ENCODE results near the gene OSBPL1A. TPM values are rescaled to one million over a fixed set of nuclear protein-coding genes. Genes with fewer than 3 reads are reported as not detected.

The OSBPL1A gene
- total and polyA plus RNA-seq, 2 experiments from 2014 or later, result 24.6 to 31.3 TPM

GRCh38 chr18:24234850-24235418 lies 162.7 kb downstream of the OSBPL1A start:
- peak overlapping the region; percentile 33 for H3K27ac ChIP-seq

DNA sequence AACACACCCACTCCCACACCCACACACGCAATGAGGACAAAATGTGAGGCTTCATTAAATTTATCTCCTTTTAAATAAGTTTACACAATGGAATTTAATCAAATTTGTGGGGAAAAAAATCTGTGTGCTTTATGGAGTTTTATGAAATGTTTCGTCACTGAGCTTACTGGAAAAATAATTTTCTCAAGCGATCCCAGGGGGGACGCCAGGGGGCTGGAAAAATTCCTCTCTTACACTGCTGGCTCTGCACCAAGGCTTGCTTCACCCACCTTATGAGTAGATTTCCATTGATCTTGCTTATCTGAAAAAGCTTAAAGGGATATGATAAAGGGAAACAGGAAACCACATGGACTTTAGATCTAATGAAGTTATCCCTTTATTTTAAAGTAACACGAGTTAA lies 163.3 kb downstream of the OSBPL1A start:
- H3K4me2 ChIP-seq, result peak overlapping the region; percentile 2
- H3K27me3 ChIP-seq, result no peaks in the 10 kb centered on the region
- peaks cover 38% of the 10 kb centered on the region for H3K4me1 ChIP-seq (ENCODE audit: insufficient read depth)
- no peak overlapping the region for H3K4me3 ChIP-seq
- H2AFZ ChIP-seq, result no peak overlapping the region
- DNase-seq (ENCODE audit: low spot score), result peak; percentile 17
- WGBS (ENCODE audit: low lambda C conversion rate, missing lambda C conversion rate), result 54% methylated on average over 5 of the region's 5 CpGs
- H3K9me2 ChIP-seq (replicated peaks; ENCODE audit: insufficient read depth), result no peaks in the 10 kb centered on the region
- no peaks in the 10 kb centered on the region for H3K9me3 ChIP-seq (ENCODE audit: low read depth)
- peak overlapping the region; percentile 33 for H3K27ac ChIP-seq
- no peaks in the 10 kb centered on the region for H3K79me2 ChIP-seq
- TF ChIP-seq, protein P1, sequence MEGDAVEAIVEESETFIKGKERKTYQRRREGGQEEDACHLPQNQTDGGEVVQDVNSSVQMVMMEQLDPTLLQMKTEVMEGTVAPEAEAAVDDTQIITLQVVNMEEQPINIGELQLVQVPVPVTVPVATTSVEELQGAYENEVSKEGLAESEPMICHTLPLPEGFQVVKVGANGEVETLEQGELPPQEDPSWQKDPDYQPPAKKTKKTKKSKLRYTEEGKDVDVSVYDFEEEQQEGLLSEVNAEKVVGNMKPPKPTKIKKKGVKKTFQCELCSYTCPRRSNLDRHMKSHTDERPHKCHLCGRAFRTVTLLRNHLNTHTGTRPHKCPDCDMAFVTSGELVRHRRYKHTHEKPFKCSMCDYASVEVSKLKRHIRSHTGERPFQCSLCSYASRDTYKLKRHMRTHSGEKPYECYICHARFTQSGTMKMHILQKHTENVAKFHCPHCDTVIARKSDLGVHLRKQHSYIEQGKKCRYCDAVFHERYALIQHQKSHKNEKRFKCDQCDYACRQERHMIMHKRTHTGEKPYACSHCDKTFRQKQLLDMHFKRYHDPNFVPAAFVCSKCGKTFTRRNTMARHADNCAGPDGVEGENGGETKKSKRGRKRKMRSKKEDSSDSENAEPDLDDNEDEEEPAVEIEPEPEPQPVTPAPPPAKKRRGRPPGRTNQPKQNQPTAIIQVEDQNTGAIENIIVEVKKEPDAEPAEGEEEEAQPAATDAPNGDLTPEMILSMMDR (IDR thresholded peaks at IDR 0.05; ENCODE audit: poor library complexity), result no peak
- TF ChIP-seq EZH2 (IDR thresholded peaks at IDR 0.05; ENCODE audit: borderline replicate concordance), result no peak
- no peak for TF ChIP-seq EZH2phosphoT487 (IDR thresholded peaks at IDR 0.05; ENCODE audit: low read depth, severe bottlenecking, unreplicated experiment)
- no peaks in the 10 kb centered on the region for H3K36me3 ChIP-seq (replicated peaks; ENCODE audit: insufficient read depth, low read depth)
- H4K20me1 ChIP-seq (ENCODE audit: insufficient read depth, poor library complexity, severe bottlenecking), result no peaks in the 10 kb centered on the region

More at GRCh38 chr18:24234850-24235418, 162.7 kb downstream of the OSBPL1A start:
- H3K9me3 ChIP-seq (ENCODE audit: low read depth), result no peaks in the 10 kb centered on the region
- peak; percentile 8 for DNase-seq (ENCODE audit: low spot score)
- no peak overlapping the region for H2AFZ ChIP-seq
- no peaks in the 10 kb centered on the region for H3K36me3 ChIP-seq (replicated peaks; ENCODE audit: insufficient read depth, low read depth)
- H3K4me3 ChIP-seq, result no peak overlapping the region
- peaks cover 38% of the 10 kb centered on the region for H3K4me1 ChIP-seq (ENCODE audit: insufficient read depth)
- peak overlapping the region; percentile 2 for H3K4me2 ChIP-seq
- no peaks in the 10 kb centered on the region for H4K20me1 ChIP-seq (ENCODE audit: insufficient read depth, poor library complexity, severe bottlenecking)
- no peaks in the 10 kb centered on the region for H3K9me2 ChIP-seq (replicated peaks; ENCODE audit: insufficient read depth)
- H3K79me2 ChIP-seq, result no peaks in the 10 kb centered on the region
- WGBS (ENCODE audit: low lambda C conversion rate, missing lambda C conversion rate), result 76% methylated on average over 7 of the region's 7 CpGs
- TF ChIP-seq EZH2phosphoT487 (IDR thresholded peaks at IDR 0.05; ENCODE audit: low read depth, severe bottlenecking, unreplicated experiment), result no peak
- TF ChIP-seq, protein P1 (IDR thresholded peaks at IDR 0.05; ENCODE audit: poor library complexity), result no peak
- TF ChIP-seq EZH2 (IDR thresholded peaks at IDR 0.05; ENCODE audit: borderline replicate concordance), result no peak
- no peaks in the 10 kb centered on the region for H3K27me3 ChIP-seq

GRCh38 chr18:24232800-24233199 lies 164.8 kb downstream of the OSBPL1A start:
- no peak overlapping the region for H3K4me3 ChIP-seq
- no peak overlapping the region for H2AFZ ChIP-seq
- H3K9me2 ChIP-seq (replicated peaks; ENCODE audit: insufficient read depth), result no peaks in the 10 kb centered on the region
- H3K4me1 ChIP-seq (ENCODE audit: insufficient read depth), result peaks cover 43% of the 10 kb centered on the region
- no peaks in the 10 kb centered on the region for H3K27me3 ChIP-seq
- H3K9me3 ChIP-seq (ENCODE audit: low read depth), result no peaks in the 10 kb centered on the region
- H3K4me2 ChIP-seq, result peak overlapping the region; percentile 48
- H3K36me3 ChIP-seq (replicated peaks; ENCODE audit: insufficient read depth, low read depth), result no peaks in the 10 kb centered on the region
- H4K20me1 ChIP-seq (ENCODE audit: insufficient read depth, poor library complexity, severe bottlenecking), result no peaks in the 10 kb centered on the region
- TF ChIP-seq EZH2phosphoT487 (IDR thresholded peaks at IDR 0.05; ENCODE audit: low read depth, severe bottlenecking, unreplicated experiment) (no peak), EZH2 (IDR thresholded peaks at IDR 0.05; ENCODE audit: borderline replicate concordance) (no peak)
- TF ChIP-seq, protein P1 (IDR thresholded peaks at IDR 0.05; ENCODE audit: poor library complexity), result no peak
- no peaks in the 10 kb centered on the region for H3K79me2 ChIP-seq
- no peak for DNase-seq (ENCODE audit: low spot score)
- WGBS (ENCODE audit: low lambda C conversion rate, missing lambda C conversion rate), result 98% methylated on average over 5 of the region's 5 CpGs
- H3K27ac ChIP-seq, result peak overlapping the region; percentile 51
